ENCODE data around the gene MAPK8IP1.

The MAPK8IP1 gene

GRCh38 chr11:45887587-45887986 lies 2.1 kb downstream of the MAPK8IP1 start:
- no peak for TF ChIP-seq CTCF (IDR thresholded peaks at IDR 0.05; ENCODE audit: borderline replicate concordance, control extremely low read depth, extremely low read depth, insufficient read depth, missing control alignments)
- in situ Hi-C loops (cut with MboI; ENCODE audit: low sequenced_read_pairs, unreplicated experiment): no loop called here
- peak; percentile 27 for DNase-seq (ENCODE audit: low spot score)

GRCh38 chr11:45889555-45889954 lies 4.1 kb downstream of the MAPK8IP1 start:
- no peak for DNase-seq (ENCODE audit: low spot score)
- TF ChIP-seq CTCF (IDR thresholded peaks at IDR 0.05; ENCODE audit: borderline replicate concordance, control extremely low read depth, extremely low read depth, insufficient read depth, missing control alignments): no peak
- in situ Hi-C loops (cut with MboI; ENCODE audit: low sequenced_read_pairs, unreplicated experiment): no loop called here

- no peak for DNase-seq (ENCODE audit: low spot score)
- no peak for TF ChIP-seq CTCF (IDR thresholded peaks at IDR 0.05; ENCODE audit: borderline replicate concordance, control extremely low read depth, extremely low read depth, insufficient read depth, missing control alignments)
- in situ Hi-C loops (cut with MboI; ENCODE audit: low sequenced_read_pairs, unreplicated experiment): no loop called here
Measured at GRCh38 chr11:45889966-45890365, 4.5 kb downstream of the MAPK8IP1 start.

GRCh38 chr11:45890886-45891550 lies 5.6 kb downstream of the MAPK8IP1 start:
- no peak for TF ChIP-seq CTCF (IDR thresholded peaks at IDR 0.05; ENCODE audit: borderline replicate concordance, control extremely low read depth, extremely low read depth, insufficient read depth, missing control alignments)
- DNase-seq (ENCODE audit: low spot score): no peak
- in situ Hi-C loops (cut with MboI; ENCODE audit: low sequenced_read_pairs, unreplicated experiment): no loop called here

GRCh38 chr11:45892856-45893255 lies 7.4 kb downstream of the MAPK8IP1 start:
- no peak for TF ChIP-seq CTCF (IDR thresholded peaks at IDR 0.05; ENCODE audit: borderline replicate concordance, control extremely low read depth, extremely low read depth, insufficient read depth, missing control alignments)
- in situ Hi-C loops (cut with MboI; ENCODE audit: low sequenced_read_pairs, unreplicated experiment): no loop called here
- DNase-seq (ENCODE audit: low spot score): no peak

GRCh38 chr11:45894555-45895247 lies 9.2 kb downstream of the MAPK8IP1 start:
- DNase-seq (ENCODE audit: low spot score): no peak
- in situ Hi-C loops (cut with MboI; ENCODE audit: low sequenced_read_pairs, unreplicated experiment): no loop called here
- TF ChIP-seq CTCF (IDR thresholded peaks at IDR 0.05; ENCODE audit: borderline replicate concordance, control extremely low read depth, extremely low read depth, insufficient read depth, missing control alignments): no peak

All from GM13976 (cell line).